ENCODE data around the gene RABGEF1.
A peak's percentile ranks its signal among the peaks of the same experiment; 100 is the strongest.
"Not testable (repeated sequence)": the region's sequence is repeated elsewhere in the genome, so short reads cannot be mapped to it uniquely, and the experiment has no call there.

Gene RABGEF1

GRCh38 chr7:66740302-66740979 lies at the start of gene RABGEF1:
Gene RABGEF1, plus strand, starts transcription at chr7:66740733. Its CDS starts 31,167 bp downstream, at chr7:66771900.
- peak; percentile 97 for DNase-seq

- no peak for DNase-seq
These were observed 47.2 kb upstream of the RABGEF1 start for GRCh38 chr7:66693331-66693730.

- no peak for DNase-seq
These were observed 46.2 kb upstream of the RABGEF1 start for GRCh38 chr7:66694286-66694685.

- not testable (repeated sequence) for DNase-seq
These were observed 45.1 kb upstream of the RABGEF1 start for GRCh38 chr7:66695417-66695816.

- not testable (repeated sequence) for DNase-seq
These were observed 44.4 kb upstream of the RABGEF1 start for GRCh38 chr7:66696134-66696533.

GRCh38 chr7:66696774-66697191 lies 43.8 kb upstream of the RABGEF1 start:
- no peak for DNase-seq

GRCh38 chr7:66697449-66698438 lies 42.8 kb upstream of the RABGEF1 start:
- DNase-seq = no peak

GRCh38 chr7:66698652-66699205 lies 41.8 kb upstream of the RABGEF1 start:
- DNase-seq = no peak

- no peak for DNase-seq
These were observed 40.5 kb upstream of the RABGEF1 start for GRCh38 chr7:66699998-66700397.

GRCh38 chr7:66700633-66701131 lies 39.9 kb upstream of the RABGEF1 start:
- DNase-seq = no peak

- DNase-seq = no peak
These were observed 32.7 kb upstream of the RABGEF1 start for GRCh38 chr7:66707825-66708224.

GRCh38 chr7:66710752-66711151 lies 29.8 kb upstream of the RABGEF1 start:
- DNase-seq = not testable (repeated sequence)

- no peak for DNase-seq
These were observed 26.8 kb upstream of the RABGEF1 start for GRCh38 chr7:66713687-66714086.

- not testable (repeated sequence) for DNase-seq
These were observed 23.9 kb upstream of the RABGEF1 start for GRCh38 chr7:66716634-66717033.

GRCh38 chr7:66720561-66720960 lies 20.0 kb upstream of the RABGEF1 start:
- no peak for DNase-seq

- no peak for DNase-seq
These were observed 14.7 kb upstream of the RABGEF1 start for GRCh38 chr7:66725843-66726242.

GRCh38 chr7:66727058-66727457 lies 13.5 kb upstream of the RABGEF1 start:
- DNase-seq = no peak

GRCh38 chr7:66728571-66728970 lies 12.0 kb upstream of the RABGEF1 start:
- no peak for DNase-seq

- DNase-seq = no peak
These were observed 11.3 kb upstream of the RABGEF1 start for GRCh38 chr7:66729274-66729673.

- DNase-seq = no peak
These were observed 8.5 kb upstream of the RABGEF1 start for GRCh38 chr7:66731986-66732385.

GRCh38 chr7:66732439-66732838 lies 8.1 kb upstream of the RABGEF1 start:
- no peak for DNase-seq

- no peak for DNase-seq
These were observed 6.5 kb upstream of the RABGEF1 start for GRCh38 chr7:66734006-66734405.

- DNase-seq = no peak
These were observed 5.4 kb upstream of the RABGEF1 start for GRCh38 chr7:66735154-66735553.

All from activated CD4-positive, alpha-beta T cell treated with anti-CD3 and anti-CD28 coated beads, Interleukin-2, Interleukin-6, amounts not matched to agents 100 ng/mL and 50 ng/mL, durations not matched to agents 16 hours and 8 hours (primary cell).